Measurements from ENCODE around the gene CFAP70. TPM values are rescaled to one million over a fixed set of nuclear protein-coding genes. Genes with fewer than 3 reads are reported as not detected.

CFAP70 gene
- total RNA-seq, 1 experiment from 2014 or later, result 2.9 TPM

DNA sequence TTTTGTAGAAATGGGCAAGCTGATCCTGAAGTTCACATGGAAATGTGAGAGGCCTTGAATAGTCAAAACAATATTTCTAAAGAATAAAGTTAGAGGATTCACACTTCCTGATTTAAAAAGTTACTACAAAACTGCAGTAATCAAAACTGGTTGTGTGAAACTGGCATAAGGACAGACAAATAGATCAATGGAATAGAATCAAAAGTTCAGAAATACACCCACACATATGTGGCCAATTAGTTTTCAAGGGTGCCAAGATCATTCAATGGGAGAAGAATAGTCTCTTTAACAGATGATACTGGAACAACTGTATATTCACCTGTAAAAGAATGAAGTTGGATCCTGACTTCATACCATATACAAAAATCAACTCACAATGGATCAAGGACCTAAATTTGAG lies 139.3 kb downstream of the CFAP70 start (continued):
- TF ChIP-seq, protein P1, sequence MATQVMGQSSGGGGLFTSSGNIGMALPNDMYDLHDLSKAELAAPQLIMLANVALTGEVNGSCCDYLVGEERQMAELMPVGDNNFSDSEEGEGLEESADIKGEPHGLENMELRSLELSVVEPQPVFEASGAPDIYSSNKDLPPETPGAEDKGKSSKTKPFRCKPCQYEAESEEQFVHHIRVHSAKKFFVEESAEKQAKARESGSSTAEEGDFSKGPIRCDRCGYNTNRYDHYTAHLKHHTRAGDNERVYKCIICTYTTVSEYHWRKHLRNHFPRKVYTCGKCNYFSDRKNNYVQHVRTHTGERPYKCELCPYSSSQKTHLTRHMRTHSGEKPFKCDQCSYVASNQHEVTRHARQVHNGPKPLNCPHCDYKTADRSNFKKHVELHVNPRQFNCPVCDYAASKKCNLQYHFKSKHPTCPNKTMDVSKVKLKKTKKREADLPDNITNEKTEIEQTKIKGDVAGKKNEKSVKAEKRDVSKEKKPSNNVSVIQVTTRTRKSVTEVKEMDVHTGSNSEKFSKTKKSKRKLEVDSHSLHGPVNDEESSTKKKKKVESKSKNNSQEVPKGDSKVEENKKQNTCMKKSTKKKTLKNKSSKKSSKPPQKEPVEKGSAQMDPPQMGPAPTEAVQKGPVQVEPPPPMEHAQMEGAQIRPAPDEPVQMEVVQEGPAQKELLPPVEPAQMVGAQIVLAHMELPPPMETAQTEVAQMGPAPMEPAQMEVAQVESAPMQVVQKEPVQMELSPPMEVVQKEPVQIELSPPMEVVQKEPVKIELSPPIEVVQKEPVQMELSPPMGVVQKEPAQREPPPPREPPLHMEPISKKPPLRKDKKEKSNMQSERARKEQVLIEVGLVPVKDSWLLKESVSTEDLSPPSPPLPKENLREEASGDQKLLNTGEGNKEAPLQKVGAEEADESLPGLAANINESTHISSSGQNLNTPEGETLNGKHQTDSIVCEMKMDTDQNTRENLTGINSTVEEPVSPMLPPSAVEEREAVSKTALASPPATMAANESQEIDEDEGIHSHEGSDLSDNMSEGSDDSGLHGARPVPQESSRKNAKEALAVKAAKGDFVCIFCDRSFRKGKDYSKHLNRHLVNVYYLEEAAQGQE (IDR thresholded peaks at IDR 0.05; ENCODE audit: low read depth), result no peak
- no peak for TF ChIP-seq TCF7L2 (IDR thresholded peaks at IDR 0.05; ENCODE audit: borderline replicate concordance, extremely low read depth, insufficient read depth, insufficient read length)
- TF ChIP-seq SIN3A (IDR thresholded peaks at IDR 0.05; ENCODE audit: low read depth), result no peak
- TF ChIP-seq, protein P2, sequence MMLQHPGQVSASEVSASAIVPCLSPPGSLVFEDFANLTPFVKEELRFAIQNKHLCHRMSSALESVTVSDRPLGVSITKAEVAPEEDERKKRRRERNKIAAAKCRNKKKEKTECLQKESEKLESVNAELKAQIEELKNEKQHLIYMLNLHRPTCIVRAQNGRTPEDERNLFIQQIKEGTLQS (IDR thresholded peaks at IDR 0.05), result no peak
- TF ChIP-seq, protein P3, sequence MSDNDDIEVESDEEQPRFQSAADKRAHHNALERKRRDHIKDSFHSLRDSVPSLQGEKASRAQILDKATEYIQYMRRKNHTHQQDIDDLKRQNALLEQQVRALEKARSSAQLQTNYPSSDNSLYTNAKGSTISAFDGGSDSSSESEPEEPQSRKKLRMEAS (IDR thresholded peaks at IDR 0.05), result no peak
- TF ChIP-seq POLR2AphosphoS5 (IDR thresholded peaks at IDR 0.05; ENCODE audit: low read depth, low read length), result no peak

DNA sequence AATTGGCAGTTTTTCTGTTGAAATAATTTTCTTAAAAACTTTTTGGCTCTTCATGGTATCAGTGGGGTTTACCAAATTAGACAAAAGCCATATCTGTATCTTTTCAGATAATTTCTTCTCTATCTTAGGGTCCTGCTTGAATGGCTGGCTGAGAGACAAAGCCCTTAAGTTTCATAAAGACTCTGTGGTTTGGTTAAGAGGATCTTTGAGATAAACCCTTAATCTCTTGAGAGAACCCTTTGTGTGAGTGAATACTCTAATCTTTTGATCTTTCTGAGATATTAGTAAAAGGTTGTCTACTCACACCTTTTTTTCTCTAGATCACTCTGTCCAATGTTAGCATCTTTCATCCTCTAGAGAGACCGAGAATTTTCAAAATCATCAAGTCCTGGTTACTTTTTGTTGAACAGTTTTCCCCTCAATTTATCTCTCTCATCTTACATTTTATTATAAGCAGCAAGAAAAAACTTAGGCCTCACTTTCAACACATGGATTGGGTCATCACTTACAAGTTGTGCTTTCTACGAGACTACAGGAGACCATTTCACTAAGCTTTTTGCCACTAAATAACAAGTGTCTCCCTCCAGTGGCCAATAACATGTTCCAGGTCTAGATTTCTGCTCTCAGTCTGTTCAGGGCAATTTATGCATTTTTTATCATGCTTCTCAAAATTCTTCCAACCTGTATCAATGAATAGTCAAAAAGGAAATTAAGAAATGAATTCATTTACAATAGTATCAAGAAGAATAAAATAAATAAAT lies 140.1 kb downstream of the CFAP70 start:
- ATAC-seq, result peak; percentile 69
- BruUV-seq (replicated peaks), result no TSS peak
- H3K9me3 ChIP-seq (ENCODE audit: control insufficient read depth in 1 of 2, insufficient read depth in 1 of 2, low read depth in 1 of 2, low read length in 2 of 2), result no peaks in the 10 kb centered on the region
- H3K79me2 ChIP-seq (ENCODE audit: insufficient read depth, low read length), result no peaks in the 10 kb centered on the region
- H3K9ac ChIP-seq (ENCODE audit: low read length), result no peak overlapping the region
- no peak overlapping the region for H3K27ac ChIP-seq (ENCODE audit: low read depth, low read length)
- no peak overlapping the region for H3K4me3 ChIP-seq (replicated peaks in 1 of 2; ENCODE audit: low read depth in 1 of 2, low read length in 2 of 2)
- no peak overlapping the region for H2AFZ ChIP-seq (ENCODE audit: low read depth, low read length, poor library complexity, severe bottlenecking)
- H3K4me1 ChIP-seq (ENCODE audit: control insufficient read depth in 1 of 2, insufficient read depth in 2 of 2, low read length in 2 of 2), result no peaks in the 10 kb centered on the region
- DNase-seq (ENCODE audit: low read depth, low spot score), result peak; percentile 19
- H3K27me3 ChIP-seq (ENCODE audit: insufficient read depth, low read length), result no peaks in the 10 kb centered on the region
- no peaks in the 10 kb centered on the region for H3K36me3 ChIP-seq (ENCODE audit: control insufficient read depth in 1 of 2, insufficient read depth in 2 of 2, low read length in 2 of 2)
- H4K20me1 ChIP-seq (ENCODE audit: insufficient read depth), result no peaks in the 10 kb centered on the region
- ChIA-PET RAD21 (ENCODE audit: low non-redundant PET in 1 of 2, low total read pairs in 2 of 2, uncharacterized antibody in 2 of 2, unreplicated experiment in 2 of 2) (no interaction called here), CTCF (interaction anchor here (0.6 to 1.2 kb wide), 6 partner anchors 13 to 122 kb away, joined by 3 to 5 read pairs (median 3); partner anchors contain the start of gene P4HA1), POLR2A (no interaction called here)
- intact Hi-C loops (cut with micrococcal nuclease), result no loop called here
- H3K9me2 ChIP-seq (ENCODE audit: insufficient read depth), result no peaks in the 10 kb centered on the region
- H3K4me2 ChIP-seq (ENCODE audit: low read length), result no peak overlapping the region
- TF ChIP-seq SIN3A (IDR thresholded peaks at IDR 0.05; ENCODE audit: low read depth) (no peak), ZNF274 (IDR thresholded peaks at IDR 0.05; ENCODE audit: low read depth, low read length) (no peak), FOSL1 (IDR thresholded peaks at IDR 0.05; ENCODE audit: low read depth) (no peak), CBX3 (IDR thresholded peaks at IDR 0.05; ENCODE audit: low read depth) (no peak), ELF1 (IDR thresholded peaks at IDR 0.05; ENCODE audit: borderline replicate concordance, low read depth) (no peak), EZH2 (IDR thresholded peaks at IDR 0.05) (no peak), YY1 (IDR thresholded peaks at IDR 0.05; ENCODE audit: extremely low read depth, insufficient replicate concordance, low read depth, low read length) (peak; percentile 18), POLR2AphosphoS5 (IDR thresholded peaks at IDR 0.05; ENCODE audit: low read depth, low read length) (no peak), RAD21 (IDR thresholded peaks at IDR 0.05; ENCODE audit: low read depth) (peak; percentile 41), POLR2A (IDR thresholded peaks at IDR 0.05; ENCODE audit: borderline replicate concordance, extremely low read depth, insufficient read depth, insufficient read length) (no peak), SRF (IDR thresholded peaks at IDR 0.05; ENCODE audit: low read depth) (no peak)
- TF ChIP-seq, protein P2 (IDR thresholded peaks at IDR 0.05), result no peak
- TF ChIP-seq, protein P4, sequence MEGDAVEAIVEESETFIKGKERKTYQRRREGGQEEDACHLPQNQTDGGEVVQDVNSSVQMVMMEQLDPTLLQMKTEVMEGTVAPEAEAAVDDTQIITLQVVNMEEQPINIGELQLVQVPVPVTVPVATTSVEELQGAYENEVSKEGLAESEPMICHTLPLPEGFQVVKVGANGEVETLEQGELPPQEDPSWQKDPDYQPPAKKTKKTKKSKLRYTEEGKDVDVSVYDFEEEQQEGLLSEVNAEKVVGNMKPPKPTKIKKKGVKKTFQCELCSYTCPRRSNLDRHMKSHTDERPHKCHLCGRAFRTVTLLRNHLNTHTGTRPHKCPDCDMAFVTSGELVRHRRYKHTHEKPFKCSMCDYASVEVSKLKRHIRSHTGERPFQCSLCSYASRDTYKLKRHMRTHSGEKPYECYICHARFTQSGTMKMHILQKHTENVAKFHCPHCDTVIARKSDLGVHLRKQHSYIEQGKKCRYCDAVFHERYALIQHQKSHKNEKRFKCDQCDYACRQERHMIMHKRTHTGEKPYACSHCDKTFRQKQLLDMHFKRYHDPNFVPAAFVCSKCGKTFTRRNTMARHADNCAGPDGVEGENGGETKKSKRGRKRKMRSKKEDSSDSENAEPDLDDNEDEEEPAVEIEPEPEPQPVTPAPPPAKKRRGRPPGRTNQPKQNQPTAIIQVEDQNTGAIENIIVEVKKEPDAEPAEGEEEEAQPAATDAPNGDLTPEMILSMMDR (IDR thresholded peaks at IDR 0.05 in 2 of 3, conservative IDR thresholded peaks at IDR 0.05 in 1 of 3; ENCODE audit: borderline replicate concordance in 1 of 3, insufficient read depth in 1 of 3, low read depth in 2 of 3, low read length in 2 of 3), result peak; percentile 26 to 68 (median 53); a peak in 4 of 6 replicates
